GM19467 (cell line): Measurements from ENCODE around the gene PELI3.

Experiments
- ATAC-seq: cut with Tn5 transposase; IDR thresholded peaks from one replicate; pipeline ENCODE4 v1.9.1; 2021; ENCODE audit warnings: mild to moderate bottlenecking, moderate library complexity; ENCODE audit not compliant: unreplicated experiment

The PELI3 gene

GRCh38 chr11:66473608-66474515 is 7.2 kb downstream of the PELI3 start:
- no peak for ATAC-seq

DNA sequence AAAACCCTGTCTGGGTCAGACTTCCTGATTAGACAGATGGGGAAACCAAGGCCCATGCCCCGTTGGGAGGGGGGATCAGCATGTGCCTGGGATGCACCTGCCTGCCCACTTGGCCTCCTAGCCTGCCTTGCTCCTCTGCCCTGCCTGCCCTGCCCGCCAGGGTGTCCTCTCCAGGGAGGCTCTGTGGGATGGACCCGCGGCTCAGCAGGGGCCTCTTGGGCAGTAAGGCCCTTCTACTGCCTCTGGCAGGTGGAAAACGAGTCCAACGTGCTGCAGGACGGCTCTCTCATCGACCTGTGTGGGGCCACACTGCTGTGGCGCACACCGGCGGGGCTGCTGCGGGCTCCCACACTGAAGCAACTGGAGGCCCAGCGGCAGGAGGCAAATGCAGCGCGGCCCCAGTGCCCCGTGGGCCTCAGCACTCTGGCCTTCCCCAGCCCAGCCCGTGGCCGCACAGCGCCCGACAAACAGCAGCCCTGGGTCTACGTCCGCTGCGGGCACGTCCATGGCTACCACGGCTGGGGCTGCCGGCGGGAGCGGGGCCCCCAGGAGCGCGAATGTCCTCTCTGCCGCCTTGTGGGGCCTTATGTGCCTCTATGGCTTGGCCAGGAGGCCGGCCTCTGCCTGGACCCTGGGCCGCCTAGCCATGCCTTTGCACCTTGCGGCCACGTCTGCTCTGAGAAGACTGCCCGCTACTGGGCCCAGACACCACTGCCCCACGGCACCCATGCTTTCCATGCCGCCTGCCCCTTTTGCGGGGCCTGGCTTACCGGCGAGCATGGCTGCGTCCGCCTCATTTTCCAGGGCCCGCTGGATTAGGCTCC is 8.9 kb downstream of the PELI3 start:
- ATAC-seq = no peak

DNA sequence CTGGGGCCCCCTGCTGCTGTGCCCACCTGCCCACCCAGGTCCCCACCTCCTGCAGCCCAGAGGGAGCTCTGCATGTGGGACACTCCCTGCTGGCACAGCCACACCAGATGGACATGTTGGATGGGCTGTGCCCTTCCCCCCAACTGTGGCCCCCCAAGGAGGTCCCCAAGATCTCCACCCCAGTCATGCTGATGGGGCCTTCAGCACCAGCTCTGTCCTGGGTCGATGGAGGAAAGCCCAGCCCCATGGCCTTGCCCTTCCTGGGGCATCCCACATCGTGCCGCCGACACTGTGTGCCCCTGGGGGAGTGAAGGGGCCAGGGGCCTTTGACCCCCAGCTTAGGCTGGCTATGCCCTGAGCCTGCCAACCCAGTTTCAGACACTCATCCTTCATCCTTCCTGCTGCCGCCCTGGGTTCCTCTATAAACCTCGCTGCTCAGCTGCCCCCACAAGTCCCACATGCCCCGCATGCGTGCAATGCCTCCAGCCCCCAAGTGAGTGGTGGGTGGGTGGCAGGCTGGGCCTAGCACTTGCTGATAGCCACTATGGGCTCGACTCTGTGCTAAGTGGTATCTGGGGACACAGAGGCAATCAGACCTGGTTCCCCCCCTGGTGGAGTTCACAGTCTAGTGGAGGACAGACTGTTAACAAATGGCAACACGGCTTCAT is 9.6 kb downstream of the PELI3 start:
- ATAC-seq = no peak

GRCh38 chr11:66476841-66477251 is 10.1 kb downstream of the PELI3 start:
- ATAC-seq = no peak

DNA sequence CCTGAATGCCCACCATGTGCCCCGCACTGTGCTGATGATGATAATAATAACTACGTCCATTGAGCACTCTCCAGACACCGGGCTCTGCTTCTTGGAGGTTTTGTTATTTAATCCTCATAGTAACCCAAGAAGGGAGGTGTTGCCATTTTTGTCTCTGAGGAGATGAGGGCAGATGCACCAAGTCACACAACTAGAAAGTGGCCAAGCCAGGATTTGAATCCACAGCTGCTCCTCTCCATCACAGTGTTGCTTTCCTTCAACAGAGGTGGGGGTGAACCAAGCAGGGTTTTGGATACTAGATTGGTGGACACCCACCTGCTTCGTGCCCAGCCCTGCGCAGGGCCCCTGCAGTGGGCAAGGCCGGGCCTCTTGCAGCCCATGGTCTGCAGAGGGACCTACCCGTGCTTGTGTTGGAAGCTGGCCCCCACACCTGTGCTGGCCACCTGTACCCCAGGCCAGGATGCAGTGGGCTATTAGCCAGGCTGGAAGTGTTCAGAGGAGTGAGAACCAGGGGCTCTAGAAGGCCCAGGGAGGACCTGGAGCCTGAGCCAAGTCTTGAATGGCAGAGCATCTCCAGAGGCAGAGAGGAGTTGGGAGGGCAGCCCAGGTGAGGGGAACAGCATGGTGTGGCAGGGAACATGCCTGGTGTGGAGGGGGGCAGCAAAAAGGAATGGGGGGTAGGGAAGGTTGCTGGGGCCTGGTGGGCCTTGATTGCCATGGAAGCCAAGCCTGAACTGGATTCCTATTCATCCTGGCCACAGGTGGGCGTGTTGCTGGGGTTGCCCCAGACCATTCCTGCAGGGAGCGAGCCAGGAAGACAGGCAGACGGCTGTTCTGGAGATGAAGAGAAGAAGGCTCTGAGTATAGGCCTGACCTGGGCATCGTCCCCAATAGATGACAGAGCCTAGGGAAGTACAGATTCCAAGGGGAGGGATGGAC is 10.8 kb downstream of the PELI3 start:
- no peak for ATAC-seq

DNA sequence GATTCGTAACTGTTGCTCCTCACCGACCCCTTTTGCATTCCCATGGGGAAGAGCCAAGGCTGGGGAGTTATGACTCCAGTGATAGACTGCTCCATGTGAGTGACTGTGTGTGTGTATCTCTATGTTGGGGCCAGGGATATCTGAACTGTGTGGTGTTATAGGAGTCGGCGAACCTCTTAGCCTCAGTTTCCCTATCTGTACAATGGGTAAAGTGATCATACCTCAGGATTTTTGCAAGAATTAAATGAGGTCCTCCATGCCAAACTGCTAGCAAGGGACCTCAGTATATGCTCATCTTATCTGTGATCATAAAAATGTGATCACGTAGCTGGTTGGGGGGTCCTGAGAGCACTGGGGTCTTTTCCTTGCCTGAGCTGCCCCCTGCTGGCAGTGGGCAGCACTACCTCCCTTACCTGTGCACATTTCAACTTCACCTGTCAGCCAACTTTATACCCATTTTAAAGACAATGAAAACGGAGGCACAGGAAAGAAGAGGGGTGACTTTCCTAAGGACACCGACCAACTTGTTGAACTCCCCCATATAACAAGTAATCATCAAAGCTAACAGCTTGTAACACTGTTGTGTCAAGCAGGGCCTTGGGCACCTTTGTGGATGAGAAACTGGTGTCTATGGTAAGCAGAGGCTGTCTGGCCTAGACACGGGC is 12.2 kb downstream of the PELI3 start:
- no peak for ATAC-seq

DNA sequence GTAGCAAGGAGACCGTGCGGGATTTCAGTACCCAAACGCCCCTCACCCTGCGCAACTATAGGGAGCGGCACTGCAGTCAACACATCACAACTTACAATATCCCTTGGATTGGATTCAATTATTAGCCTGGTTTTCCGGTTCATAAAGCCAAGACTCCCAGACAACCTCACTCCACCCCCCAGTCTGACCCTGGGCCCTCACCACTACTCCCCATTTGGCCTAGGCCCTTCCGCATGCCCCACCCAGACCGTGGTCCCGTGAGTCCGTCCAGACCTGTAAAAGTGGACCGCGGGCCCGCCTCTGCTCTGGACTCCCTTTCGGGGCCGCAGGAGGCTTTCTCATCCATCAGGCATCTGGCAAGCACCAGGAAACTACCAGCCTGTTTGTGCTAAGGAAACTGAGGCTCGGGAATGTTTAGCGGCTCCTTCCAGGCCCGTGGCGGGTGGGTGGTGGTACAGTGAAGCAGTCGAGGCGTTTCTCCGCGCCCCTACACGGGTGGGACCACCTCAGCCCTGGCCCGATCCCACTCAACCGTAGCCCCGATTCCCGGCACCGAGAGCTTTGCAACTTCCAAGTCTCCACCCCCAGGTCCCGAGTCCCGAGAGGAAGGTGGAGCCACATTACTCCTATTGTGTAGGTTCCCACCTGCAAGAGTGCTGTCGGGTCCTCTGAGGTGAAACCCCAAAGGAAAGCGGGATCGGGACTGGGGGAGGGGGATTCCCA is 12.8 kb downstream of the PELI3 start:
- peak; percentile 13 for ATAC-seq

DNA sequence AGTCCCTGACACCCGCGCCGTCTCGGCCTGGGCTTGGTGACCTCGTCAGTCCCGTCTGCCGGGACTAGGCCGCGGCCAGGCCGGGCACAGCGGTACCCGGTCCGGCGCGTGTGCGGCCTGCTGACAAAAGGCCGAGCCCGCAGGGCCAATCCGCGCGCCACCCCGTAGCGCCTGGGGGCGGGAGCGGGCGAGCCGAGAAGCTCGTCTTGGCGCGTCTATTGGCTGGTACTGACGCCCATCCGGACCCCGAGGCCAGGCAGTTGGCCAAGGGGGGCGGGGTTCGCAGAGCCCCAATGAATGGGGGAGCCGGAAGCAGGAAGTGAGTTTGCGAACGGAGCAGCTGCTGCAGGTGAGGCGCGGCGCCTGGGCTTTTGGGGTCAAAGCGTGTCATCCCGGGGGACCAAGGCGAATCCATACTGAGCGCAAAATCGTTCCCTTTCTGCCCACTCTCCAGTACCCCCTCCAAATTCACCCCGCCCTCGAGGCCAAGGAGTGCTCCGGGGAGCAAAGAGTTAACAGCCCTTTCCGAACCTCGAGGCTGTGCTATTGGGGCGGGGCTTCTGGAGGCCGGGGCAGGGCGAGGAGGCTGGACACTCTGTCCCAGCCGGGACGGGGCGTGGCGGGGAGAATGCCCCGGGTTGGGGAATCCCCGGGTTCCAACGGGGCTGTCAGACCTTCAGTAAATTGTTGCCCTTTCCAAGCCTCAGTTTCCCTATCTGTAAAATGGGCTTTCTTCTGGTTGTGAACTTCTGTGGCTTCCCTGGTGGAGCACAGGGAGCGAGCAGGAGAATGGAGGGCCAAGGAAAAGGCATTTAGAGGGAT is 13.6 kb downstream of the PELI3 start, which contains the start of gene DPP3:
Gene DPP3 (plus strand): TSS at position 318 of the 822 bp plus-strand sequence. CDS start 1,767 bp downstream, outside the sequence.
- peak; percentile 91 for ATAC-seq

DNA sequence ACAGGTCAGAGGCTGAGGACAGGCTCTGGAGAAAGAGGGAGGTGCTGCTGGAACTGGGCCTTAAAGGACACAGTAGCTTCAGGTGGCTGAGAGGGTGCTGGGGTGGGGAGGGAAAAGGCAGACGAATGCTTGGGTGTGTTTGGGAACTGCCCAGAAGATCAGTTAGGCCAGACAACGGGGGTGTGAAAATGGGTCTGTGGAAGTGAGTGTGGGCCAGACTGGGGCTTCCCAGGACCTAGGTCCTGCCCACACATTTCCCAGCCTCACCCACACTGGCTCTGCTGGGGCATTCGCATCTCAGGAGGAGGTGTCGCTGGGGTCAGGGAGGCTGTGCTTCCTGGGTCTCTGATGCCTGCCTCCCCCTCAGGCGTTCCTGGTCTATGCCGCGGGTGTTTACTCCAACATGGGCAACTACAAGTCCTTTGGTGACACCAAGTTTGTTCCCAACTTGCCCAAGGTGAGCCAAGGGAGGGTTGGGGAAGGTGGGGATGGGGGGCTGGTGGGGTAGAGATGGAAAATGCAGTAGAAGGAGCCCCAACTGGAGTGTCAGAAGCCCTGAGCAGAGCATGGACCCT is 18.2 kb downstream of the PELI3 start:
- no peak for ATAC-seq

- no peak for ATAC-seq
Measured at GRCh38 chr11:66488957-66489356, 22.3 kb downstream of the PELI3 start.

DNA sequence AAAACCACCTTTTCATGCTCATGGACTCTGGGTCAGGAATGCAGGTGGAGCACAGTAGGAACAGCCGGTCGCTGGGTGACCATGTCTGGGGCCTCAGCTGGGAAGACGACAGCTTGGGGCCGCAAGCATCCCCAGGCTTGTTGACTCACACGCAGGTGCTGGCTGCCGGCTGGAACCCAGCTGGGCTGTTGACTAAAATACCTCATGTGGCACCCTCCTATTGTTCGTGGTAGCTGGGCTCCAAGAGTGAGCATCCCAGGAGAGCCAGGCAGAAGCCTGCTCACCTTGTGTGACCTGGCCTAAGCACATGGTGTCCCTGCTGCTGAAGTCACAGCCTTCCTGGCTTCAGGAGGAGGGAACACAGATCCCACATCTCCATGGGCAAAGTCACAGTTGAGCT is 22.9 kb downstream of the PELI3 start:
- ATAC-seq = no peak

DNA sequence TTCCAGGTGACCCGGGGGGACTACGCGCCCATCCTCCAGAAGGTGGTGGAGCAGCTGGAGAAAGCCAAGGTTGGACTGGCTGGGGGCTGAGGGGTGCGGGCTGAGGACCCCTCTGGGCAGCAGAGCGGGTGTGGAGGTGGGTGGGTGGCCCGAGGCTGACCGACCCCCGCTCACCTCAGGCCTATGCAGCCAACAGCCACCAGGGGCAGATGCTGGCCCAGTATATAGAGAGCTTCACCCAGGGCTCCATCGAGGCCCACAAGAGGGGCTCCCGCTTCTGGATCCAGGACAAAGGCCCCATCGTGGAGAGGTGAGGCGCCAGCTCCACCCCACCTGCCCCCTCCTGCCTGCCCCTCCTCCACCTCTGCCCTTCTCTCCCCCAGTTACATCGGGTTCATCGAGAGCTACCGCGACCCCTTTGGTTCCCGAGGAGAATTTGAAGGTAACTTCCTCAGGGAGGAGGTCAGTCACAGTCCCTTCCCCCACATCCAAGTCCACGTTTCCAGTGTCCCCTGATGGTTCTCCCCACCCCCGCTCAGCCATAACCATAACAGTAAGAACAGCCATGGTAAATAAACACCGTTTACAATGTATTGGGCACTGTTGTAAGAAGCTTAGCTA is 24.7 kb downstream of the PELI3 start:
- ATAC-seq = no peak

DNA sequence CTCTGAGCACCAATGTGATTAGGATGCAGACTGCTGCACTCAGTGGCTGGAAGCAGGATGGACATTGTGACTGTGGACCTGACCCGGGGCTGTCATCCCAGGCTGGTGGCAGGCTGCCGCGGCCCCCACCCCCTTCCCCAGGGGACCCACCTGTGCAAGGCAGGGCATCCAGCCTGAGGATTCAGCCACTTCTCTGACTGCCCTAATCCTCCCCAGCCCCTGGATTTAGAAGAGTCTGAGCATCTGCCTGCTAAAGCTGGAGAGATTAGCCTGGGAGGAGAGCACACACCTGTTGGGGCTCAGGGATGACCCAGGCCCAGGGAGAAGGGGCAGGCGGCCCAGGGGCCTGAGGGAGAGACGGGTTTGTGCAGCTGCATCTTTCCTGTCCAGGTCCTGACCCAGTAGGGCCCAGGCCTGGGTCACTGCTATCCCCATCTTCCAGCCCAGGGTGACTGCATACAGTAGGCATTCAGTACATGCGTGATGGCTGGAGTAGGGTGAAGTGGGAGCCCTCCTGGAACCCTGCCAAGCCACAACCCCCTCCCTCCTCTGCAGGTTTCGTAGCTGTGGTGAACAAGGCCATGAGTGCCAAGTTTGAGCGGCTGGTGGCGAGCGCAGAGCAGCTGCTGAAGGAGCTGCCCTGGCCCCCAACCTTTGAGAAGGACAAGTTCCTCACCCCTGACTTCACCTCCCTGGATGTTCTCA is 25.6 kb downstream of the PELI3 start:
- no peak for ATAC-seq

GRCh38 chr11:66493130-66493529 is 26.4 kb downstream of the PELI3 start:
- ATAC-seq = no peak

GRCh38 chr11:66494458-66494857 is 27.8 kb downstream of the PELI3 start:
- ATAC-seq = no peak

DNA sequence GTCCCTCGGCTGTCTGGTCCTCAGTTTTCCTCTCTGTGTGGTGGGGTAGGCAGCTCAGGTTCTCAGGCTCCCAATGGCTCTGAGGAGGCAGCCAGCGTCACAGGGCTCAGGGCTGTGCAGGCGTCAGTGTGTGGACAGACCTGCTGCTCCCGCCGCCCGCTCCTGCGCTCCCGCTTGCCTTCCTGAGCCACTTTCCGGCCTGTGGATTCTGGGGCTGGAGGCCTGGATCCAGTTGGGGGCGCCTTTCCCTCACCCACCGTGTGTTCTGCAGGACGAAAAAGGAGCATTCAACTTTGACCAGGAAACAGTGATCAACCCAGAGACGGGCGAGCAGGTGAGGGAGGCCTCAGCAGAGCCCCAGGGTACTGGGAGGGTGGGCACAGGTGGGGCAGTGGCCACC is 28.2 kb downstream of the PELI3 start:
- ATAC-seq = no peak

DNA sequence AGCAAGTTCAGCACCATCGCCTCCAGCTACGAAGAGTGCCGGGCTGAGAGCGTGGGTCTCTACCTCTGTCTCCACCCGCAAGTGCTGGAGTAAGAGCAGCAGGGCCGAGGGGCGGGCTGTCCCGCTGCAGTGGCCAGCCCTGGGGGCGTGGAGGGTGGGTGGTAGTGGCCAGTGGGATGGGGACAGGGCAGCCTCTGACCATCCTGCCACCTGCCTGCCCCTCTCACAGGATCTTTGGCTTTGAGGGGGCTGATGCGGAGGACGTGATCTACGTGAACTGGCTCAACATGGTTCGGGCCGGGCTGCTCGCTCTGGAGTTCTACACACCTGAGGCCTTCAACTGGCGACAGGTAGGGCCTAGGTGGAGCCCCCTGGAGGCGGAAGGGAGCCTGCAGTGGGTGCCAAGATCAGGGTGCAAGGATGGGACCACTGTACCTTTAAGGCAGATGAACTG is 28.7 kb downstream of the PELI3 start:
- ATAC-seq = no peak
